ENCODE results near the gene PRG3.

- no peak for TF ChIP-seq CTCF (IDR thresholded peaks at IDR 0.05)
- no peak for TF ChIP-seq POLR2A (IDR thresholded peaks at IDR 0.05)
These were observed 7.8 kb downstream of the PRG3 start for GRCh38 chr11:57373146-57373545.
